Activated CD4-positive, alpha-beta memory T cell treated with anti-CD3 and anti-CD28 coated beads for 36 hours (primary cell): ENCODE measurements around the gene VARS2. TPM values are rescaled to one million over a fixed set of nuclear protein-coding genes. Genes with fewer than 3 reads are reported as not detected.
"Not testable (repeated sequence)": the region's sequence is repeated elsewhere in the genome, so short reads cannot be mapped to it uniquely, and the experiment has no call there.

Experiments
- CTCF ChIA-PET: fragments of 350-600 bp; sonication (Branson Sonifier 250); formaldehyde crosslinking; loops from one replicate; lab custom pipeline; 2021; ENCODE audit warnings: antibody characterized with exemption, inconsistent platforms; lab: Charles Lee
- POLR2A ChIA-PET: fragments of 350-600 bp; sonication (Branson Sonifier 250); formaldehyde crosslinking; loops from one replicate; lab custom pipeline; 2021; ENCODE audit warnings: antibody characterized with exemption; lab: Charles Lee
- DNase-seq: peaks from one replicate; pipeline ENCODE4 v3.0.0-alpha.2; 2020
- H3K27ac Mint-ChIP-seq: one replicate; pipeline ENCODE4 v1.8.0; 2021; ENCODE audit warnings: mixed read lengths
- H3K27me3 Mint-ChIP-seq: one replicate; pipeline ENCODE4 v1.8.0; 2021; ENCODE audit warnings: mixed read lengths
- H3K36me3 Mint-ChIP-seq: one replicate; pipeline ENCODE4 v1.8.0; 2021; ENCODE audit warnings: mixed read lengths
- H3K4me1 Mint-ChIP-seq: one replicate; pipeline ENCODE4 v1.8.0; 2021; ENCODE audit warnings: low read depth, mixed read lengths
- H3K4me3 Mint-ChIP-seq: one replicate; pipeline ENCODE4 v1.8.0; 2021; ENCODE audit warnings: mild to moderate bottlenecking, mixed read lengths
- H3K9me3 Mint-ChIP-seq: one replicate; pipeline ENCODE4 v1.8.0; 2021; ENCODE audit warnings: mixed read lengths
- intact Hi-C: fragments of 100-400 bp; cut with micrococcal nuclease; formaldehyde crosslinking; loops from one replicate; pipeline ENCODE4 v1.15.1; 2023
- total RNA-seq, 2 experiments: library from RNA; stranded (reverse); gene quantifications; one replicate each; pipeline ENCODE4 v1.2.3, GENCODE V29; 2021

The VARS2 gene
- 10 to 100 TPM; 56.9 to 68.9 TPM for total RNA-seq

DNA sequence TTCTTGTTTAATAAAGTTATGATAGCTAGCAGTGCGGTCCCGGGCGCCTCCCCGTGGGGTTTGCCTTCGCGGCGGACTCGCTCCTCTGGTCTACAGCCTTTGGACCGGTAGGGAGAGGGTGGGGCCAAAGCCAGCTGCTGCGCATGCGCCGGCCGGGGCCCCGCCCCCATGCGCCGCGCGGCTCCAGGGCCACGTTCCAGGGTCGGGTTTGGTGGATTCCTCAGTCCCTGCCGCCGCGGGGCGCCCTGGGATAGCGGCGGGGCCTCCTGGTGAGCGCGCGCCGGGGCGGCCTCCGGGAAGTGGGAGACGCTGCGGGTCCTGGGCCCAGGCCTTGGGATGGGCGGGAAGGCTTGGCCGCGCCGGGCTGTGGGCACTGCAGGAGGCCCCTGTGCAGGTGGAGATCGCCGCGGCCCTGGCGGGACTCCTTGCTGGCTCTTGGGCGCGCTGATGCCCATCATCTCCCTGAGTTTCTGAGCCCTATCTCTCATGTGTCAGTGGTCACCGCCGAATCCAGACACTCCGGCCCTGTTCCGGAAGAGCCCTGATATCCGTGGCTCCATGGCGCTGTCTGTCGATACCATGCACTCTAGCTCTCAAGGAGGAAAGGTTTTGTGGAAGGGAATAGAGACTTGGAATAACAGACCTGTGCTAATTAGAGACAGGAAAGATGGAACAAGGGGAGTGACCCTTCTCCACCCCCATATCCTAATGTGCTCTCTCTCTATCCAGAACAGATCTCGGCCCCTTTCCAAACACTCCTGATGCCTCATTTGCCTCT, at the start of gene VARS2:
VARS2 (plus strand) TSS at position 163 of the 778 bp plus-strand sequence; CDS start at position 762, 599 bp downstream.
- peaks cover 25% of the 10 kb centered on the region for H3K36me3 Mint-ChIP-seq

DNA sequence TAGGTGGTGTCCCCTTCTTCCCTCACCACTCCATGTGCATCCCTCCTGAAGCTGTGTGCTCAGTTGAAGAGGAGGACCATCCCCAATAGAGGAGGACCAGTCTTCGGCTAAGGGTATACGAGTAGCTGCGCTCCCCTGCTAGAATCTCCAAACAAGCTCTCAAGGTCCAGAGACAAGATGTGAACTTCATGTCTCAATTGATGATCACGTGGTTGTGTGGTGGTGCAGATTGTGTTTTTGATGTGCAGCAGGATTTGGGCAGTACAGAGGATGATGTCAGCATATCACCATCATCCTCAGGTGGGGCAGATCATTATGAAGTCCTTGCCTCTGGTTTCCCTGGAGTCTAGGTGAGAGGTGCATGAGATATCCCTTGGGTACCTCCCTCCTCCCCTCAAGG, 49.7 kb upstream of the VARS2 start:
- intact Hi-C loops = no loop called here
- no peaks in the 10 kb centered on the region for H3K27me3 Mint-ChIP-seq
- peaks cover 11% of the 10 kb centered on the region for H3K36me3 Mint-ChIP-seq
- no peak for DNase-seq
- H3K4me3 Mint-ChIP-seq = no peak overlapping the region
- peaks cover 25% of the 10 kb centered on the region for H3K9me3 Mint-ChIP-seq
- ChIA-PET POLR2A (no interaction called here), CTCF (no interaction called here)
- no peak overlapping the region for H3K27ac Mint-ChIP-seq
- peaks cover 2% of the 10 kb centered on the region for H3K4me1 Mint-ChIP-seq

More for the DNA sequence above, at the start of gene VARS2:
- H3K4me1 Mint-ChIP-seq = peaks cover 29% of the 10 kb centered on the region
- H3K27ac Mint-ChIP-seq = peak within 1 kb of the TSS; percentile 82
- intact Hi-C loops = loop anchor here (2.0 kb wide), 1 partner anchor 85 kb away; no protein-coding TSS in a partner anchor
- no peaks in the 10 kb centered on the region for H3K9me3 Mint-ChIP-seq
- no peaks in the 10 kb centered on the region for H3K27me3 Mint-ChIP-seq
- DNase-seq = peak; percentile 93
- H3K4me3 Mint-ChIP-seq = peak within 1 kb of the TSS; percentile 94
- CTCF ChIA-PET = interaction anchor here (0.5 to 5.5 kb wide), 30 partner anchors 8 to 528 kb away, joined by 3 to 82 read pairs (median 4); partner anchors contain the start of gene IER3
- POLR2A ChIA-PET = interaction anchor here (0.7 to 2.1 kb wide), 11 partner anchors 30 to 245 kb away, joined by 3 to 8 read pairs (median 4); partner anchors contain the start of genes DDR1, FLOT1 and TCF19

DNA sequence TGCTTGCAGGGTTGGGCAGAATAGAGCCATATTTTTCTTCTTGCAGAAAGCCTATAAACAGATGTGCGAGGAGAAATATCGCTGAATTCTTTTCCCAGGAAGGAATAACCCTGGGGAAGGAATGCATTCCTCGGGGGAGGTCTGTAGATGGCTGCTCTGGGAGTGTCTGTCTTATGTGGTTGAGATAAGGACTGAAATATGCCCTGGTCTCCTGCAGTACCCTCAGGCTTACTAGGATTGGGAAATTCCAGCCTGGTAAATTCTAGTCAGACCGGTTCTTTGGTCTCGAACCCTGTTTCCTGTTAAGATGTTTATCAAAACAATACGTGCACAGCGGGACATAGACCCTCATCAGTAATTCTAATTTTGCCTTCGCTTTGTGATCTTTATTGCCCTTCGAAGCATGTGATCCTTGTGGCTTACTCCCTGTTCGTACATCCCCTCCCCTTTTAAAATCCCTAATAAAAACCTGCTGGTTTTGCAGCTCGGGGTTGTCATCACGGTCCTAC, 44.7 kb upstream of the VARS2 start:
- H3K4me3 Mint-ChIP-seq, H3K27ac Mint-ChIP-seq, H3K27me3 Mint-ChIP-seq, intact Hi-C loops, DNase-seq, POLR2A ChIA-PET: not testable (repeated sequence)
- CTCF ChIA-PET = interaction anchor here (1.0 to 1.1 kb wide), 2 partner anchors 47 to 218 kb away, joined by 3 to 5 read pairs; no protein-coding TSS in a partner anchor
- peaks cover 15% of the 10 kb centered on the region for H3K4me1 Mint-ChIP-seq
- H3K36me3 Mint-ChIP-seq = peaks cover 16% of the 10 kb centered on the region
- H3K9me3 Mint-ChIP-seq = peaks cover 24% of the 10 kb centered on the region

DNA sequence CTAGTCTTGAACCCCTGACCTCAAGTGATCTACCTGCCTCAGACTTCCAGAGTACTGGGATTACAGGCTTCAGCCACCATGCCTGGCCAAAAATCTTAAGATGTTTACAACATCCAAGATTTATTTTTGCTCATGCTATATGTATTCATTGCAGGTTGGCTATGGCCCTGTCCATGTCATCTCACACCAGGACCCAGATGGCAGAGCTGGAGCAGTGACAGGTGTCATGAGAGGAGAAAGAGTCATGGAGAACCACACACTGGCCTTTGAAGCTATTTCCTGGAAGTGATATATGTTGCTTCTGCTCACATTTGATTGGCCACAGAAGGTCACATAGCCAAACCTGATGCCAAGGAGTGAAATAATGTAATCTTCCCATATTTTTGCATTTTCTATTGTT, 43.5 kb upstream of the VARS2 start:
- ChIA-PET POLR2A (interaction anchor here (0.6 kb wide), 1 partner anchor 244 kb away, joined by 5 read pairs; no protein-coding TSS in a partner anchor), CTCF (no interaction called here)
- intact Hi-C loops = no loop called here
- Mint-ChIP-seq H3K4me1 (peaks cover 15% of the 10 kb centered on the region), H3K27ac (peak overlapping the region; percentile 42), H3K9me3 (peaks cover 24% of the 10 kb centered on the region), H3K27me3 (no peaks in the 10 kb centered on the region), H3K36me3 (peaks cover 16% of the 10 kb centered on the region), H3K4me3 (no peak overlapping the region)
- DNase-seq = no peak

DNA sequence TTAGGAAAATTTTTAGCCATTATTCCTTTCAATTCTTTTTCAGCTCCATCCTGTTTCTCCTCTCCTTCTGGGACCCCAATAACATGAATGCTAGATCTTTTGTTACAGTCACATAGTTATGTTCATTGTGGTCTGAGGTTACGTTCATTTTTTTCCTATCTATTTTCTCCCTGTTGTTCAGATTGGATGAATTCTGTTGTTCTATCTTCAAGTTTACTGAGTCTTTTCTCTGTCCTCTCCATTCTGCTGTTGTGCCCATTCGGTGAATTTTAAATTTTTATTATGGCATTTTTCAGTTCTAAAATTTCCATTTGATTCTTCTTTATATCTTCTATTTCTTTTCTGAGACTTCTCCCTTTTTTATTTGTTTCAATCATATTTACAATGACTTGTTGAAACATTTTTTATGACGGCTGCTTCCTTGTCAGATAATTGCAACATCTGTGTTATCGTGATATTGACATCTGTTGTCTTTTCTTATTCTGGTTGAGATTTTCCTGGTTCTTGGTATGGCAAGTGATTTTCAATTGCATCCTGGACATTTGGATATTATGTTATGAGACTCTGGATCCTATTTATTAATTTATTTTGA, 42.4 kb upstream of the VARS2 start:
- ChIA-PET POLR2A (no interaction called here), CTCF (no interaction called here)
- intact Hi-C loops = no loop called here
- H3K36me3 Mint-ChIP-seq = peaks cover 16% of the 10 kb centered on the region
- H3K4me1 Mint-ChIP-seq = peaks cover 22% of the 10 kb centered on the region
- H3K27ac Mint-ChIP-seq = no peak overlapping the region
- no peak overlapping the region for H3K4me3 Mint-ChIP-seq
- peaks cover 24% of the 10 kb centered on the region for H3K9me3 Mint-ChIP-seq
- DNase-seq = no peak
- H3K27me3 Mint-ChIP-seq = no peaks in the 10 kb centered on the region

DNA sequence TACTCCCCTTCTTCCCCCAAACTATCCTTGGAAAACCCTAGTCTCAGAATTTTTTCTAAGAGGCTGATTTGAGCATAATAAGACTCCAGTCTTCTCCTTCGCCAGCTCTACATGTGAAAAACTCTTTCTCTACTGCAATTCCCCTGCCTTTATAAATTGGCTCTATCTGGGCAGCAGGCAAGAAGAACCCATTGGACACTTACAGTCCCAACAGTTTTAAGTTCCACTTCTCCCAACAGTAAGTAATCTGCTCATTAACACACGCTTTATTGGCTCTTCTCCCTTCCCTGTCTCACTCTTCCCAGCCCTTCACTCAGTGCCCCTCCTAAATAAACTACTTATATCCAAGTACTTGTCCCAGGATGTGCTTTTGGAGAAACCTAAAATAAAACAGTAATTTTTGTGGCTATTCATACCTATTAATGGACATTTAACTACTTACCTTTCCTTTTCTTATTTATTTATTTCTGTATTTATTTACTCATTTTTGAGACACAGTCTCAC, 40.8 kb upstream of the VARS2 start:
- H3K27ac Mint-ChIP-seq = no peak overlapping the region
- H3K36me3 Mint-ChIP-seq = peaks cover 16% of the 10 kb centered on the region
- peaks cover 32% of the 10 kb centered on the region for H3K4me1 Mint-ChIP-seq
- no peaks in the 10 kb centered on the region for H3K27me3 Mint-ChIP-seq
- DNase-seq = no peak
- H3K9me3 Mint-ChIP-seq = peaks cover 24% of the 10 kb centered on the region
- intact Hi-C loops = no loop called here
- ChIA-PET CTCF (no interaction called here), POLR2A (interaction anchor here (0.6 to 1.7 kb wide), 2 partner anchors 53 to 191 kb away, joined by 3 read pairs; no protein-coding TSS in a partner anchor)
- no peak overlapping the region for H3K4me3 Mint-ChIP-seq

DNA sequence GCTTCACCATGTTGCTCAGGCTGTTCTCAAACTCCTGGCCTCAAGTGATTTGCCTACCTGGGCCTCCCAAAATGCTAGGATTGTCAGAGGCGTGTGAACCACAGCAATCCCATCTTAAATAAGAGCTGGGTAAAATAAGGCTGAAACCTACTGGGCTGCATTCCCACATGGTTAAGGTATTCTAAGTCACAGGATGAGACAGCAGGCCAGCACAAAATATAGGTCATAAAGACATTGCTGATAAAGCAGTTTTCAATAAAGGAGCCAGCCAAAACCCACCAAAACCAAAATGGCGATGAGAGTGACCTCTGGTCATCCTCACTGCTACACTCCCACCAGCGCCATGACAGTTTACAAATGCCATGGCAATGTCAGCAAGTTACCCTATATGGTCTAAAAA, 40.2 kb upstream of the VARS2 start:
- H3K4me3 Mint-ChIP-seq, H3K27me3 Mint-ChIP-seq, CTCF ChIA-PET, H3K27ac Mint-ChIP-seq, intact Hi-C loops, DNase-seq: not testable (repeated sequence)
- H3K4me1 Mint-ChIP-seq = peaks cover 35% of the 10 kb centered on the region
- H3K36me3 Mint-ChIP-seq = peaks cover 16% of the 10 kb centered on the region
- H3K9me3 Mint-ChIP-seq = peaks cover 21% of the 10 kb centered on the region
- POLR2A ChIA-PET = interaction anchor here (1.7 kb wide), 1 partner anchor 54 kb away, joined by 3 read pairs; no protein-coding TSS in a partner anchor

DNA sequence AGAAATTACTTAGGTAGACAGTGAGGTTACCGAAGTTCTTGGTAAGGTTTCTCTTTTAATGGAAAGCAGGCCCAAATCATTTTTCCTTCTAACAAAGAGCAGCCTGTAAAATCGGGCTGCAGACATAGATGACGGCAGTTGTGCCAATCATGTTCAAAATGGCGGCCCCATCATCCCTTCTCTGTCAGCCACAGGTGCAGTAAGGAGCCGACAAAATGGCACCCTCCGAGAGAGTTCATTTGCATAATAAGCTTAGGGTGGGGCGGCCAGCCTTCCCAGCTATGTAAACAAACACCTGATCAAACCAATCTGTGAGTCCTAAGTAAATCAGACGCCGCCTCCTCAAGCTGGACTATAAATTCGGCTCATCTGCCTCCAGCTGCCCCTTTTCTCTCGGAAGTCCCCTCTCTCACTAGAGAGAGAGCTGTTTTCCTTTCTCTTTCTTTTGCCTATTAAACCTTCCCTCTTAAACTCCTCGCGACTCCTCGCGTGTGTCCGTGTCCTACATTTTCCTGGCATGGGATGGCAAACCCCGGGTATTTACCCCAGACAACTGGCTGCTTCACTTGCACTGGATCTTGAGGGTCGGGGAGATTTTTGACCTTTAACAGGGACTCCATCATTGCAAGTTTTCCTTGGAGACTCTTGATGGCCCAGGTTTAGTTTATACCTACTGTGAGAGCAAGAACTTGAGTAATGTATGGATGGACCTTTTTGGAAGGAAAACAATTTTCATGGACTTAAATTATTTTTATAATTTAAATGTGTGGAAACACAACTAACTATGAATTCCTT, 38.6 kb upstream of the VARS2 start:
- ChIA-PET POLR2A (no interaction called here), CTCF (interaction anchor here (0.6 to 6.1 kb wide), 4 partner anchors 47 to 261 kb away, joined by 3 to 37 read pairs (median 4); no protein-coding TSS in a partner anchor)
- DNase-seq = no peak
- Mint-ChIP-seq H3K4me3 (no peak overlapping the region), H3K9me3 (peaks cover 10% of the 10 kb centered on the region), H3K36me3 (peaks cover 7% of the 10 kb centered on the region), H3K27me3 (no peaks in the 10 kb centered on the region), H3K4me1 (peaks cover 35% of the 10 kb centered on the region), H3K27ac (no peak overlapping the region)
- intact Hi-C loops = loop anchor here (2.0 kb wide), 2 partner anchors 139 to 197 kb away; no protein-coding TSS in a partner anchor

DNA sequence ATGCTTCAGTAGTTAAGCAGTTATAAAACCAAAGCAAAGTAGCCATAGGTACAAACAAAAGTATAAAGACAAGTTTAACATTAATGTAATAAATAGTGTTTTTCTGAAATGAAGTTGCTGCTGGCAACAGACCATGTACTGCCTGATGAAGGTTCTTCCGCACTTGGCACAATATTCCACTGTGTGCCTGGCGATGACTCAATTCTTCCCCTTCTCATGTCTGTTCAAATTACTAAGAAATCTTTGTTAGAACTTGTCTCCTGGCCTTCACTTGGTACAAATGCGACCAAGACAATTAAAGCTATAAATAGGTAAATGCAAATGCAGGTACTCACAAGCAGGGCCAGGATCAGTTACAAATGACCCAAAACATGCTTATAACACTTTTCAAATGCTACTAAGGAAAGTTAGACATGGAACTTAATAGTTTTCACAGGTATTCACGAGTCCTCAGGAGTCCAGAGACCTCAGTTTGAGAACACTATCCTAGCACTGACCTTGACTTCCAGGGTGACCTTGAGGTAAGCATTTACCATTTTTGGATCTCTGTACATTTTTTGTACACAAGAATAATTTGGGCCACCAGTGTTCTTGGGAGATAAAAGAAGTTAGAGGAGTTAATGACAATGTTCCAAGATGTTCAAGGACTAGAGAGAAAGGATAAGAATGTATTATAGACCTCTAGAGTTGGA, 37.9 kb upstream of the VARS2 start:
- H3K36me3 Mint-ChIP-seq = peaks cover 7% of the 10 kb centered on the region
- H3K4me3 Mint-ChIP-seq = no peak overlapping the region
- no peaks in the 10 kb centered on the region for H3K27me3 Mint-ChIP-seq
- DNase-seq = no peak
- H3K9me3 Mint-ChIP-seq = peaks cover 10% of the 10 kb centered on the region
- ChIA-PET POLR2A (interaction anchor here (1.5 kb wide), 1 partner anchor 48 kb away, joined by 3 read pairs; no protein-coding TSS in a partner anchor), CTCF (interaction anchor here (0.6 to 6.1 kb wide), 12 partner anchors 8 to 261 kb away, joined by 3 to 37 read pairs (median 6); no protein-coding TSS in a partner anchor)
- intact Hi-C loops = loop anchor here (2.0 kb wide), 2 partner anchors 139 to 197 kb away; no protein-coding TSS in a partner anchor
- H3K27ac Mint-ChIP-seq = no peak overlapping the region
- H3K4me1 Mint-ChIP-seq = peaks cover 28% of the 10 kb centered on the region

DNA sequence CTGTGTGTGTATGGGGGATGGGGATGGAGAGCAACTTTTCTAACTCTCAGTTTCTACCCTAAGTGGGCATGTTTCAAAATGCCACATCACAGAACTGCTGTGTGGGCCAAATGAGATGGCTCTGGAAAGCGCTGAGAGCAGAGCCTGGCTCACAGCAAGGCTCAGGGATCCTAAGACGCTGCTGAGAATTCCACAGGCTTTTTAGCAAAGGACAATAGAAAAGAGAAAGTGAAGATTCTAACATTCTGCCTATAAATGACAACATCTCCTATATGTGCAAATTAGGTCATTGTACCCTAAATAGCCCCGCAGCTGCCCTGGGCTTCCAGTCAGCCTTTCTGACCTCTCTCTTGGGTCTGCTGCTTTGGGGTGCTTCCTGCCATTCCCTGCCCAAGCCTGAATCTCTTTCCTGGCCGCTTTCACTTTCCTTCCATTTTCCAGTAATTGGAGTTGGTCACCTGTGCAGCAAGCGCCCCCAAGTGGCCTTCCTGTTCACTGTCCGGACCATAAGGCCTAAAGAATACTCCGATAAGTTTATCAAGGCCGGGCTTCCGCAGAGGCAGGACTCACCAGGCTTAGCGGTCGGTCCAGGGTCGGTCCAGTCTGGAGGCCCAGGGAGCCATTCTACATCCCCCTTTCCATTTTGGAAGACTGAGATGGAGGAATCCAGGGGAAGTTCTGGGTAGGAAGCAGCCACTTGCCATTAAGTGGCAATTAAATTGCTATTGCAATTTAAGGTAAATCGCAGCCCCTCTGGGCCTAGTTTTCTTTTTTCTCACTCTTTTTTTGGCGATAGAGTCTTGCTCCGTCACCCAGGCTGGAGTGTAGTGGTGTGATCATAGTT, 36.4 kb upstream of the VARS2 start:
- H3K9me3 Mint-ChIP-seq = no peaks in the 10 kb centered on the region

More for the DNA sequence above, 36.4 kb upstream of the VARS2 start:
- Mint-ChIP-seq H3K27me3 (no peaks in the 10 kb centered on the region), H3K4me3 (peak overlapping the region; percentile 62), H3K4me1 (peaks cover 20% of the 10 kb centered on the region), H3K36me3 (no peaks in the 10 kb centered on the region), H3K27ac (peak overlapping the region; percentile 78)
- peak; percentile 83 for DNase-seq
- POLR2A ChIA-PET = interaction anchor here (1.5 kb wide), 1 partner anchor 49 kb away, joined by 3 read pairs; no protein-coding TSS in a partner anchor
- intact Hi-C loops = loop anchor here (1.0 to 2.0 kb wide), 4 partner anchors 49 to 199 kb away; partner anchors contain the start of gene IER3
- CTCF ChIA-PET = interaction anchor here (0.7 to 6.1 kb wide), 17 partner anchors 9 to 303 kb away, joined by 3 to 37 read pairs (median 4); no protein-coding TSS in a partner anchor
